K562 (cell line): ENCODE results near the gene ZDHHC12. TPM values are rescaled to one million over a fixed set of nuclear protein-coding genes. Genes with fewer than 3 reads are reported as not detected.

Source experiments
- ATAC-seq: fragments of 200-7000 bp; cut with Tn5 transposase; 3 replicates; pipeline ENCODE4 v1.9.1; 2020; ENCODE audit warnings: moderate library complexity
- BruUV-seq: library from RNA; stranded (reverse); fragments of 400-500 nt; replicated peaks from 2 replicates; lab custom pipeline; 2021; lab: Mats Ljungman, UMichigan
- CTCF ChIA-PET: fragments of 300-600 bp; formaldehyde crosslinking; extraction: SDS; loops from one replicate; lab custom pipeline; 2021; ENCODE audit warnings: low intra/inter-chr PET ratio; lab: Yijun Ruan, JAX
- POLR2A ChIA-PET: fragments of 300-600, 350-650 bp; sonication (Branson Sonifier 250); formaldehyde crosslinking; extraction: SDS; loops from one replicate; lab custom pipeline; 2021; ENCODE audit warnings: antibody characterized with exemption, inconsistent platforms; lab: Yijun Ruan, JAX
- DNase-seq, 4 experiments: peaks; one replicate each; pipeline versions ENCODE4 v3.0.0 to v3.0.0-alpha.2; 2011 to 2018; ENCODE audit warnings: low spot score in 3 of 4, mixed read lengths in 3 of 4; ENCODE audit errors: extremely low read depth in 1 of 4
- FAIRE-seq: peaks from 2 replicates; lab custom pipeline; 2011; peaks lifted over from hg19 to GRCh38; lab: Jason Lieb, UNC
- H2AFZ ChIP-seq: 2 replicates; pipeline ENCODE4 v1.6.0; 2011; ENCODE audit warnings: low read depth, low read length, control low read depth, inconsistent platforms
- H3K27ac ChIP-seq: fragments of 200-600 bp; 3 replicates; pipeline ENCODE4 v1.8.0; 2011; ENCODE audit warnings: low read depth, mild to moderate bottlenecking, control low read depth, inconsistent platforms, low read length, moderate library complexity, mixed read lengths; ENCODE audit errors: extremely low read depth
- H3K27me3 ChIP-seq, 2 experiments: fragments of 300-600 bp in 1 of 2; 2 replicates in 1 of 2; 3 replicates in 1 of 2; pipeline versions ENCODE4 v1.6.0 to v1.8.0; 2011; ENCODE audit warnings: inconsistent platforms in 2 of 2, low read length in 2 of 2, mild to moderate bottlenecking in 1 of 2, mixed read lengths in 1 of 2, moderate library complexity in 1 of 2; ENCODE audit not compliant: control insufficient read depth in 2 of 2, insufficient read depth in 2 of 2
- H3K36me3 ChIP-seq: fragments of 300-600 bp; 3 replicates; pipeline ENCODE4 v1.8.0; 2011; ENCODE audit warnings: mild to moderate bottlenecking, low read length, inconsistent platforms; ENCODE audit not compliant: control insufficient read depth, insufficient read depth
- H3K4me1 ChIP-seq, 2 experiments: fragments of 200-600 bp in 1 of 2; replicated peaks in 1 of 2; 2 replicates in 1 of 2; 3 replicates in 1 of 2; pipeline versions ENCODE4 v1.5.1 to v1.8.0; 2011; ENCODE audit warnings: inconsistent platforms in 2 of 2, low read length in 2 of 2, mild to moderate bottlenecking in 1 of 2, mixed read lengths in 1 of 2, moderate library complexity in 1 of 2; ENCODE audit not compliant: control insufficient read depth in 2 of 2, insufficient read depth in 2 of 2
- H3K4me2 ChIP-seq: 2 replicates; pipeline ENCODE4 v1.6.1; 2011; ENCODE audit warnings: low read length, control low read depth, inconsistent platforms, mixed read lengths; ENCODE audit not compliant: insufficient read depth
- H3K4me3 ChIP-seq: fragments of 200-600 bp; sonication (generic), shearing (Covaris generic); 2 replicates; pipeline ENCODE4 v1.5.1; 2016; ENCODE audit warnings: control low read depth, inconsistent platforms
- H3K79me2 ChIP-seq: fragments of 200-600 bp; 3 replicates; pipeline ENCODE4 v1.8.0; 2011; ENCODE audit warnings: low read length, inconsistent platforms; ENCODE audit not compliant: control insufficient read depth, insufficient read depth
- H3K9ac ChIP-seq, 2 experiments: 2 replicates each; pipeline versions ENCODE4 v1.6.0 to v1.6.1; 2011; ENCODE audit warnings: low read depth in 2 of 2, low read length in 2 of 2, control low read depth in 1 of 2, inconsistent platforms in 1 of 2, mild to moderate bottlenecking in 1 of 2, mixed read lengths in 1 of 2; ENCODE audit not compliant: insufficient read depth in 1 of 2
- H3K9me1 ChIP-seq: one replicate; pipeline ENCODE4 v1.6.0; 2011; ENCODE audit warnings: inconsistent platforms, mild to moderate bottlenecking, low read length, moderate library complexity; ENCODE audit not compliant: control insufficient read depth, insufficient read depth
- H3K9me3 ChIP-seq: replicated peaks from 2 replicates; pipeline ENCODE4 v1.5.1; 2011; ENCODE audit warnings: low read depth, low read length, inconsistent platforms; ENCODE audit not compliant: control insufficient read depth, insufficient read depth
- H4K20me1 ChIP-seq: replicated peaks from 2 replicates; pipeline ENCODE4 v1.6.1; 2011; ENCODE audit warnings: low read length, inconsistent platforms, mixed read lengths; ENCODE audit not compliant: control insufficient read depth, insufficient read depth
- DMBX1 ChIP-seq: fragments of 250-450 bp; sonication (Bioruptor Pico); IDR thresholded peaks from 2 replicates; pipeline ENCODE4 v1.8.0; 2022; ENCODE audit warnings: inconsistent platforms, mild to moderate bottlenecking, moderate library complexity, borderline replicate concordance
- ETS2 ChIP-seq: IDR thresholded peaks from 2 replicates; pipeline ENCODE4 v1.6.1; 2016; ENCODE audit warnings: borderline replicate concordance, missing genetic modification characterization, mild to moderate bottlenecking, moderate library complexity, missing compliant biosample characterization; ENCODE audit not compliant: poor library complexity, severe bottlenecking
- POLR2AphosphoS5 ChIP-seq: IDR thresholded peaks from 2 replicates; pipeline ENCODE4 v1.6.1; 2011; ENCODE audit warnings: mild to moderate bottlenecking, low read depth, low read length, moderate library complexity; ENCODE audit not compliant: control insufficient read depth, insufficient read depth
- SIRT6 ChIP-seq: IDR thresholded peaks from one replicate; pipeline ENCODE4 v1.6.1; 2012; ENCODE audit warnings: low read depth, mild to moderate bottlenecking, control low read depth, inconsistent platforms, low read length, moderate library complexity
- TAL1 ChIP-seq: fragments of 450-650 bp; IDR thresholded peaks from 2 replicates; pipeline ENCODE4 v1.6.1; 2016; ENCODE audit warnings: mild to moderate bottlenecking
- ZMIZ1 ChIP-seq, 2 experiments: fragments of 150-350 bp in 1 of 2; IDR thresholded peaks; 2 replicates each; pipeline ENCODE4 v1.6.1; 2012 to 2016; ENCODE audit warnings: low read depth in 2 of 2, low read length in 2 of 2, mild to moderate bottlenecking in 1 of 2, moderate library complexity in 1 of 2
- ZNF253 ChIP-seq: fragments of 250-450 bp; sonication (Bioruptor Pico); conservative IDR thresholded peaks from 2 replicates; pipeline ENCODE4 v1.6.1; 2021; ENCODE audit warnings: mild to moderate bottlenecking
- WGBS: fragments of 100-300 bp; shearing (Covaris generic); methylation state at CpG from one replicate; pipeline ENCODE4 v1.1.6; 2016; ENCODE audit warnings: low coverage, mixed read lengths; ENCODE audit not compliant: insufficient coverage; ENCODE audit errors: missing lambda C conversion rate; 5-methylcytosine and 5-hydroxymethylcytosine counted together
- in situ Hi-C: fragments of 300-500 bp; cut with MboI; formaldehyde crosslinking; loops from 4 replicates; pipeline ENCODE4 v1.15.0; 2018; ENCODE audit warnings: inconsistent platforms, mixed read lengths
- intact Hi-C: fragments of 100-400 bp; cut with micrococcal nuclease; formaldehyde crosslinking; loops from 2 replicates; pipeline ENCODE4 v1.14.2; 2022
- polyA plus RNA-seq, 8 experiments: library from polyadenylated mRNA; depleted of rRNA in 4 of 8; stranded (reverse) in 5 of 8; unstranded in 3 of 8; fragments of >200 nt; fragmentation: Nextera tagmentation in 2 of 8; fragmentation: Illumina TruSeq in 1 of 8; extraction: Ambion mirVana in 2 of 8; extraction: Trizol in 1 of 8; gene quantifications; 2 replicates each; pipeline versions ENCODE4 v1.2.1 to v1.2.3, GENCODE V29; 2011 to 2014; ENCODE audit warnings: inconsistent platforms in 1 of 8, missing spikeins in 1 of 8
- total RNA-seq, 7 experiments: library from RNA; depleted of rRNA in 6 of 7; stranded (reverse); fragments of >200 nt in 6 of 7; fragmentation: Illumina TruSeq in 2 of 7; extraction: Trizol in 2 of 7; gene quantifications; 2 replicates each; pipeline versions ENCODE4 v1.2.1 to v1.2.3, GENCODE V29; 2011 to 2021; ENCODE audit warnings: low replicate concordance in 1 of 7
- TF ChIP-seq, protein P1 (sequence below): fragments of 200-800 bp; sonication (Bioruptor generic); IDR thresholded peaks from 2 replicates; pipeline ENCODE4 v1.6.1; 2017; ENCODE audit warnings: missing genetic modification characterization, missing compliant biosample characterization
- TF ChIP-seq, protein P2 (sequence below), 2 experiments: fragments of 450-650 bp; IDR thresholded peaks; 2 replicates each; pipeline ENCODE4 v1.6.1; 2018; ENCODE audit warnings: mild to moderate bottlenecking in 2 of 2, low read depth in 1 of 2; ENCODE audit not compliant: partially characterized antibody in 2 of 2

Gene ZDHHC12
- total and polyA plus RNA-seq, 9 of the 15 experiments (the other 6 are each of a cell fraction or from before 2014, with no cell fraction given), result 0.21 to 38.0 (median 13.8) TPM

DNA sequence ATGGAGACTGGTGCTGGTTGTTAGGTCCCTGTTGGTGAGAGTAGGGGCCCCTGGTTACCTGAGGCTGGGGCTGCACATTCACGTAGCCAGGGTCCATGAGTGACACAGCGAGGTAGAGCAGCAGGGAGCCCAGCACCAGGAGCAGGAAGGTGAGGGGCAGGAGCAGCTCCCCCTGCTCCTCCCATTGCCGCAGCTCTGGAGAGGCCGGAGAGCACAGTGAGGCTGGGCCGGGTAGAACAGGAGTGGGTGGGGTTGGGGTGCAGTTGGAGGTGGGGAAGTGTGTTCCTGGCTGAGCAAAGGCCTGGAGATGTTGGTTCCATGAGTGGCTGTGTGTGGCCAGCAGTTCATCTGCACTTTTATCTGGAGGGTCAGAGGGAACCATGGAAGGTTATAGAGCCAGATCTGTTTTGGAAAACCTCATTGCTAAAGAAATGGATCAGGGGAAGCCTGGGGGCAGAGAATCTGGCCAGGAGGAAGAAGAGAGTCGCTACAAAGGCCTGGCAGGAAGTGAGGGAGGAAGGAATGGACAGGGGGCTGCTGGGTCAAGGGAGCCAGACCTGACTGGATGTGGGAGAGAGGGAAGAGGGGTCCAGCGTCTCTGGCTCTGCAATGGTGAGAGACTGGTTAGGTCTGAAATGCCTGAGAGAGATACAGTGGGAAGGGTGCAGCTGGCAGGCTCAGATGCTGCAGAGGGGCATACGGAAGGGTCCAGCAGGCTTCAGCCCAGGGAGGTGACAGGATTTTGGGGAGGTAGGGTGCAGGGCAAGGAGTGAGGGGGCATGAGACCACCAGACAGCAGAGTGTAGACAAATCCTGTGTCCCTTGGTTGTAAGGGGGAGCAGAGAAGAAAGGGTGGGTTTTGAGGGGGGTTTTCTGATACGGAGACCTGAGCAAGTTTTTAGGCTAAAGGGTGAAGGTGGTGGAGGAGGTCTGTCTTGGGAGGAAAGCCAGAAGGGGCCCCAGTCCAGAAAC, 1.3 kb downstream of the ZDHHC12 start:
- Histone ChIP-seq H3K79me2 (peaks cover 8% of the 10 kb centered on the region; the same call in 2 of the 3 replicates), H3K9me1 (peaks cover 2% of the 10 kb centered on the region), H3K36me3 (peaks cover 33% of the 10 kb centered on the region; the same call in 1 of the 3 replicates), H3K9me3 (no peaks in the 10 kb centered on the region), H3K27ac (no peak overlapping the region; the same call in 2 of the 3 replicates), H3K4me2 (peak overlapping the region; percentile 2; the same call in 1 of the 2 replicates), H3K4me3 (peak overlapping the region; percentile 67), H2AFZ (no peak overlapping the region), H3K9ac (peak overlapping the region; percentile 83 to 96; a peak in 3 of 4 replicates), H3K27me3 (no peaks in the 10 kb centered on the region), H3K4me1 (peaks cover 8 to 47% of the 10 kb centered on the region in 2 experiments; a peak in 4 of 5 replicates), H4K20me1 (no peaks in the 10 kb centered on the region)
- ATAC-seq (no peak), FAIRE-seq (peak; percentile 62), DNase-seq (no peak)
- peak; percentile 10; the same call in 1 of the 2 replicates for TF ChIP-seq POLR2AphosphoS5
- no peak for TF ChIP-seq DMBX1 (CRISPR knock-in tag)
- TF ChIP-seq ETS2, result no peak
- no peak for TF ChIP-seq ZMIZ1 (IDR thresholded peaks at IDR 0.05; ENCODE audit: low read depth in 2 of 2, low read length in 2 of 2)
- TF ChIP-seq SIRT6, result peak; percentile 91
- TF ChIP-seq TAL1, result no peak
- TF ChIP-seq, protein P1, sequence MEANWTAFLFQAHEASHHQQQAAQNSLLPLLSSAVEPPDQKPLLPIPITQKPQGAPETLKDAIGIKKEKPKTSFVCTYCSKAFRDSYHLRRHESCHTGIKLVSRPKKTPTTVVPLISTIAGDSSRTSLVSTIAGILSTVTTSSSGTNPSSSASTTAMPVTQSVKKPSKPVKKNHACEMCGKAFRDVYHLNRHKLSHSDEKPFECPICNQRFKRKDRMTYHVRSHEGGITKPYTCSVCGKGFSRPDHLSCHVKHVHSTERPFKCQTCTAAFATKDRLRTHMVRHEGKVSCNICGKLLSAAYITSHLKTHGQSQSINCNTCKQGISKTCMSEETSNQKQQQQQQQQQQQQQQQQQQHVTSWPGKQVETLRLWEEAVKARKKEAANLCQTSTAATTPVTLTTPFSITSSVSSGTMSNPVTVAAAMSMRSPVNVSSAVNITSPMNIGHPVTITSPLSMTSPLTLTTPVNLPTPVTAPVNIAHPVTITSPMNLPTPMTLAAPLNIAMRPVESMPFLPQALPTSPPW (CRISPR knock-in tag), result no peak
- TF ChIP-seq, protein P2, sequence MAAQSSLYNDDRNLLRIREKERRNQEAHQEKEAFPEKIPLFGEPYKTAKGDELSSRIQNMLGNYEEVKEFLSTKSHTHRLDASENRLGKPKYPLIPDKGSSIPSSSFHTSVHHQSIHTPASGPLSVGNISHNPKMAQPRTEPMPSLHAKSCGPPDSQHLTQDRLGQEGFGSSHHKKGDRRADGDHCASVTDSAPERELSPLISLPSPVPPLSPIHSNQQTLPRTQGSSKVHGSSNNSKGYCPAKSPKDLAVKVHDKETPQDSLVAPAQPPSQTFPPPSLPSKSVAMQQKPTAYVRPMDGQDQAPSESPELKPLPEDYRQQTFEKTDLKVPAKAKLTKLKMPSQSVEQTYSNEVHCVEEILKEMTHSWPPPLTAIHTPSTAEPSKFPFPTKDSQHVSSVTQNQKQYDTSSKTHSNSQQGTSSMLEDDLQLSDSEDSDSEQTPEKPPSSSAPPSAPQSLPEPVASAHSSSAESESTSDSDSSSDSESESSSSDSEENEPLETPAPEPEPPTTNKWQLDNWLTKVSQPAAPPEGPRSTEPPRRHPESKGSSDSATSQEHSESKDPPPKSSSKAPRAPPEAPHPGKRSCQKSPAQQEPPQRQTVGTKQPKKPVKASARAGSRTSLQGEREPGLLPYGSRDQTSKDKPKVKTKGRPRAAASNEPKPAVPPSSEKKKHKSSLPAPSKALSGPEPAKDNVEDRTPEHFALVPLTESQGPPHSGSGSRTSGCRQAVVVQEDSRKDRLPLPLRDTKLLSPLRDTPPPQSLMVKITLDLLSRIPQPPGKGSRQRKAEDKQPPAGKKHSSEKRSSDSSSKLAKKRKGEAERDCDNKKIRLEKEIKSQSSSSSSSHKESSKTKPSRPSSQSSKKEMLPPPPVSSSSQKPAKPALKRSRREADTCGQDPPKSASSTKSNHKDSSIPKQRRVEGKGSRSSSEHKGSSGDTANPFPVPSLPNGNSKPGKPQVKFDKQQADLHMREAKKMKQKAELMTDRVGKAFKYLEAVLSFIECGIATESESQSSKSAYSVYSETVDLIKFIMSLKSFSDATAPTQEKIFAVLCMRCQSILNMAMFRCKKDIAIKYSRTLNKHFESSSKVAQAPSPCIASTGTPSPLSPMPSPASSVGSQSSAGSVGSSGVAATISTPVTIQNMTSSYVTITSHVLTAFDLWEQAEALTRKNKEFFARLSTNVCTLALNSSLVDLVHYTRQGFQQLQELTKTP (IDR thresholded peaks at IDR 0.05; ENCODE audit: low read depth in 1 of 2, partially characterized antibody in 2 of 2), result no peak
- TF ChIP-seq ZNF253 (CRISPR knock-in tag), result no peak
- intact Hi-C loops, result no loop called here
- in situ Hi-C loops, result no loop called here
- WGBS, result 28% methylated on average over 9 of the region's 9 CpGs
- CTCF ChIA-PET, result no interaction called here
- no TSS peak for BruUV-seq
- POLR2A ChIA-PET, result interaction anchor here (0.6 to 1.5 kb wide), 3 partner anchors 8 to 74 kb away, joined by 3 to 5 read pairs (median 3); no protein-coding TSS in a partner anchor
